HL-60 (cell line): ENCODE results near the gene C19orf47.

Experiments
- CTCF ChIP-seq: IDR thresholded peaks from one replicate; pipeline ENCODE4 v1.5.1; 2011; ENCODE audit warnings: low read length, control low read depth, inconsistent platforms; ENCODE audit not compliant: insufficient read depth
- GABPA ChIP-seq: IDR thresholded peaks from 2 replicates; pipeline ENCODE4 v1.6.1; 2012; ENCODE audit warnings: low read depth

GRCh38 chr19:40367577-40368434 is 19.6 kb upstream of the C19orf47 start:
- no peak for TF ChIP-seq CTCF
- no peak for TF ChIP-seq GABPA
